Stimulated activated CD4-positive, alpha-beta T cell treated with anti-CD3 and anti-CD28 coated beads, Interleukin-4, amount 100 ng/mL, for 48 hours (primary cell): Measurements from ENCODE around the gene SLC9A4.

Experiments used
- DNase-seq, 2 donors: peaks; one replicate each; pipeline ENCODE4 v3.0.0-alpha.2; 2020; ENCODE audit warnings: low read depth in 2 of 2

The SLC9A4 gene

DNA sequence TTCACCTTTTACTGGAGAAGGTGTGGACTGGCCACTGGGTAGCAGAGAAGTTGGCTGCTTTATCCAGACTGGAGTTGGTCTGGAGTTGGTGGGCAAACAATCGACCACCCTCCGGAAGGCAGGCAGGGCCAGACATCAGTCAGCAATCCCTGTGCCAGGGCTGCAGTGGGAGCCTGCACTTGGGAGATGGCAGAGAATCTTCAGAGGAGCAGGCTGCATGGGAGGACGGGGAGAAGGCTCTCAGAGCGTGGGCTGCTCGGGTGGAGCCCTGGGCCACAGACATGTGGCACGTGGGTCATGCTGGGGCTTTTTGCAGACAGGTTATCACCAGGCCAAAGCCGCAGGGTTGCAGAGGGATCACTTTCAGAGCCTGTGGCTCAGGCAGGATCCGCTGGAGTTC lies 29.6 kb downstream of the SLC9A4 start:
- no peak for DNase-seq

DNA sequence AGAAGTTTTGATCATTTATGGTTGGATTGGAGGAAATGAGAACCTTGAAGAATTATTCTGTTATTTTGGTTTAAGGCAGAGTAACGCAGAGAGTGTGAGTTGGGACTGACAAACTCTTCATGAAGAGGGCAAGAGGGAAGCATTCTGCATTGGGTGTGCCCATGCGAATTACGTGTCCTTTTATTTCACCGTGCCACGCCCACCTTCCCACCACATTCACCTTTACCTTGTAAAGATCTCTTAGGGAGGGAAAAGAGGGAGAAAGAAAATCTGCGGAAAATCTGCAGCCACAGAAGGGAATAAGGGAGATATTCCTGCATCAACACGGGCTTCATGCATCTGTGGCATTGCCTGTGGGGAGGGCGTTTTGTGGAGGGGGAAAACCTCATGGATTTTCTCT lies 31.8 kb downstream of the SLC9A4 start:
- DNase-seq = no peak

DNA sequence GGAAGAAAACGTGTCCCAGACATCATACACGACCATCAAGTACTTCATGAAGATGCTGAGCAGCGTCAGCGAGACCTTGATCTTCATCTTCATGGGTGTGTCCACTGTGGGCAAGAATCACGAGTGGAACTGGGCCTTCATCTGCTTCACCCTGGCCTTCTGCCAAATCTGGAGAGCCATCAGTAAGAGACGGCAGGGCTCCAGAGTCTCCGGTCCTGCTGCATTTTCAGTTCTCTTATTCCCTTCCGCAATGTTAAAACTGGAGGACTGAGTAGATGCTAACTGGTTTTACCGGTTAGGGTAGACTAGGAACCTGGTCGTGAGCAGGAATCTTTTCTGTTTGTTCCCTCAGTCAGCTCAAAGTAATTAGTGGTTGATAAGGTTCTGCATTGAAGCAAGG lies 32.3 kb downstream of the SLC9A4 start:
- DNase-seq = no peak

DNA sequence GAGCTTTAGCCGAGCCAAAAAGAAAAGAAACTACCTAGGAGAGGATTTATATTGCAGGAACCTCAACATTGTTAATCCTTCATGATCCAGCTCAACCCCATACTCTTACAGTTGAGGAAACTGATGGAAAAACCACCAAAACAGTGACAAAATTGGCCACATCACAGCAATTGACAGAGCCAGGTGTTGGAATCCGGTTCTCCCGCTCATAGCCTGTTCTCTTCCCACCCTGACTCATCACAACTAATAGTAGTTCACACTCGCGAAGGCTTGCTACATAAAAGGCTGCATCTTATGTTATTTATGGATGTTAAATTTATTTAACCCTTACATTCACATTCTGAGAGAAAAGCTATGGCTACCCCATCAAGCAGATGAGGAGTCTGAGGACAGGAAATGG lies 33.7 kb downstream of the SLC9A4 start:
- DNase-seq = no peak

DNA sequence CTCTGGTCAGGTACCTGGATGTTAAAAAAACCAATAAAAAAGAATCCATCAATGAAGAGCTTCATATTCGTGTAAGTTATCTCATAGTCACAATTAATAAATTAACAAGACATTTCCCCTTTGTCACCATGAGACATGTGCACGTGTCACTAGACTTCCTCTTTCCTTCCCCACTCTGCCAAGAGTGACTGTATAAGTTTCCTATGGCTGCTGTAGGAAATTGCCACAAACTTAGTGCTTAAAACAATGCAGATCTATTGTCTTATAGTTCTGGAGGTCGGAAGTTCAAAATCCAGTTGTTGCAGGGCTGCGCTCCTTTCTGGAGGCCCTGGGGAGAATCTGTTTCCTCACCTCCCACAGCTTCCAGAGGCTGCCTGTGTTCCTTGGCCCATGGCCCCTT lies 35.8 kb downstream of the SLC9A4 start:
- no peak for DNase-seq

DNA sequence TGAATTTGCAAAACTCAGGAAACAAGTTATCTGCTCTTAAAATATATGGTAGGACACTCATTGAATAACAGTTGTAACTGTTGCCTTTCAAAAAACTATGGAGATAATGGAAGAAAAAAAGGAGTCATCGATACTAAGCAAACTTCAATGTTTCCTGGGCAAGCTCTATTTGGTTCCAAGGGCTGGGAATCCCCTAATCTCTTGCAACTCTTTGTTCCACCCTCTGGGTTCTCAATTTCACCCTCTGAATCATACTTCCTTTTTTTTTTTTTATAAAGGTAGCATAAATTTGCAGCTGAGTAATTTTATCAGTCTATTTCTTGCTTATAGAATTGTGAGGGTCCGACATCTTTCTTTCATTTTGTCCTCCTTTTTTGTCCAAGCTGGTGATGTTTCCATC lies 36.7 kb downstream of the SLC9A4 start:
- no peak for DNase-seq

DNA sequence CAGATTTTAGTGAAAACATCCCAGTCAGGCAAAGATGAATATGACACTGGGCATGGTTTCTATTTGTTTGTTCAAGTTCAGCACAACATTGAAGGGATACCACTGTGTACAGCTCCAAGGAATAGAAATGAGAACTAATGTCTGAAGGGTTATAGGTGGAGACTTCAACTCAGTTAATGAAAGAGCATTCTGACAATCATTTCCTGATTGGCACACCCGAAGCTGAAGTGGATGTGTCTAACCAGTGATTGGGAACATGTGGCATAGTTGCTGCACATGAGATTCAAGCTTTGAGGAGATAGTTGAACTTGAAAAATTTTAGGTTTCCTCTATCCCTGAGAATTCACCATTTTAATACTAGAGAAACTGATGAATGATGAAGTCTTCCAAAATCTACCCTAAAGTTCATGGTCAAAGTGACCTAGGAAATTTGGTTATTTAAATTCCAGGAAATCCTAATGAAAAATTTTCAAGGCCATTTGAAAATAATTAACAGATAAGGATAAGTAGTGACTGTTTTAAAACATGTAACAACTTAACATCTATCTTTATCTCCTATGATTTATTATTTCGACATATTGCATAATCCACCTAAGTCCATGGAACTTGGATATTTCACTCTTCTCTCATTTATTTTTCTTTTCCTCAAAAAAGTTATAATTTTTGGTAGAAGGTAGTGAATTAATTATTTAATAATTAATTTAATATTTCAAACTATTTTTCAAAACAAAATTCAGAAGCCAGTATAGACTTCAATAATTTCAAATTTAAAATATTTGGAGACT lies 38.0 kb downstream of the SLC9A4 start:
- no peak for DNase-seq

DNA sequence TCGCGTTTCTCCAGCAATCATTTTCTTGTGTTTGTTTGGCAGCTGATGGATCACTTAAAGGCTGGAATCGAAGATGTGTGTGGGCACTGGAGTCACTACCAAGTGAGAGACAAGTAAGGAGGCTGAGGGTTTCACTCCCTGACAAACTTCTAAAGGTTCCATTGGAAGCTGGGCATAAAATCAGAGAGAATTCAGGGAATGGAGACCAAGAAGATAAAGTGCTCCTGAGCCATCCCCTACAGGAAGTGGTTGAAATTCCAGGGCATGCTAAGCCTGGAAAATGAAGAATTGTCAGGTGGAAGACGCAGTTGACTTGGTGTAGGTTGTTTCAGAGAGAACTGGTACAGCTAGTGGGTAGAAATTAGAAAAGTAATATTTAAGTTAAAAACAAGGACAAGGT lies 39.1 kb downstream of the SLC9A4 start:
- no peak for DNase-seq

DNA sequence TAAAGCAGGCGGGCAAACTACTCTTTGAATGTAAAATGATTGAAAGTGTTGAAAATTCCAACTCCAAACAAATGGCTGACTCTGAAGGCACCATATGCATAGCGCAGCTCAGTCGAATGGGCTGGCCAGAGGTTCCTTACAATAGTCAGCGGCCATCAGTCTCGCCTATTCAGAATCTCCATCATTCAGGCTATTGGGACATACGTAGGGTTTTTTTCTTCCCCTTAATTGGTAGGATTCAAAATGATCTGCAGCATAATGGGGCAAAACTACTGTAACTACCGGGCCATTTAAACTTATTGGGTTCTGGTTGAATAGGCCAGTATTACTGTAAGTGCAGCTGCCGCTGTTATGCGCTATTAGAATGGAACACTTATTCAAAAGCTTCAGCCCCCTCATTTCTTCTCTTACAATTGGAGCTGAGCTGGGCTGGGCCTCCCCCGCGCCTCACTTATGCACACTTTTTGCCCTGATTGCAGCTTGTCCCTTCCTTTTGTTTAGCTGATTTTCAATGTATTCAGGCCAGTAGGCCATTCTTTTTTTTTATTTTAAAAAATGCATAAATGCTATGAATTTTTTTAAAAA lies 40.4 kb downstream of the SLC9A4 start:
- no peak for DNase-seq

DNA sequence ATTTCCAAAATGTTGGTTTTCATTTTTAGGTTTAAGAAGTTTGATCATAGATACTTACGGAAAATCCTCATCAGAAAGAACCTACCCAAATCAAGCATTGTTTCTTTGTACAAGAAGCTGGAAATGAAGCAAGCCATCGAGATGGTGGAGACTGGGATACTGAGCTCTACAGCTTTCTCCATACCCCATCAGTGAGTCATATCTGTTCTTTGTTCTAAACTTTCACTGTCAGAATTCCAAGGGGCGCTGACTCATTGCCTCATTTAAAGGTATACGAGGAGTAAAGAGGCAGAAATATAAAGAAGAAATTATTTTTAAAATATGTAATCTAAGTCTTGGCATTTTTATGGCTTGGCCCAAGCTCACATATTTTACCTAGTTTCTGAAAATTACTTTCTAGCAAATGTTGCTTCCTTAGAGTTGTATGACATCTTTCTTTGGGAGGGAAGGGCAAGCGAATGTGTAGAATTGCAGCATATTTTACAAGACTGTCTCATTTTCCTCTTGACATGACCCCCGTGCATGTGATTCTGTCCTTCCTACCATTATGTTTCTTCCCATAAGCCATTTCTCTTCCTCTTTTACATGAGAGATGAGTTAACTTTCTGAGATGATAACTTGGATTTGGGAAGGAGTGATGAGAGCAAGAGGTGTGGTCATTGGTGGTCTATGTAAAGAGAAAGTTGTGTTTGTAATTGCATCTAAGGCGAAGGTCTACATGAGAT lies 41.2 kb downstream of the SLC9A4 start:
- no peak for DNase-seq

DNA sequence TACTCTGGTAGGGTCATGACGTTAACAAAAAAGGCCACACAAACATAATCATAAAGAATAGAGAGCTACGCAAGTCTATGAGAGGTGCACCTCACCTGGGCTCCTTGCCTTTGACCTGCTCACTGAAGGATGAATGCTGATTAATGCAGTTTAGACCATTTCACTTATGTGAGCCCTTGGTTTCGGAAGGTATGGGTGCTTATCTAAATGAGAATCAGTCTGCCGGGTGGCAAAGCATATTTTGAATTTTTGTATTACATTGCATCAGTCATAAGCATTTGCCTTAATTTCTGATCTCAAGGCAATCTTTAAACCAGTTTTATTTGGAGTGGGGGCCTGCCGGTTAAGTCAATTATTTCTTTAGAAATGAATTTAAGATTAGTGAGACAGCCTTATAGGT lies 42.8 kb downstream of the SLC9A4 start:
- DNase-seq = no peak

DNA sequence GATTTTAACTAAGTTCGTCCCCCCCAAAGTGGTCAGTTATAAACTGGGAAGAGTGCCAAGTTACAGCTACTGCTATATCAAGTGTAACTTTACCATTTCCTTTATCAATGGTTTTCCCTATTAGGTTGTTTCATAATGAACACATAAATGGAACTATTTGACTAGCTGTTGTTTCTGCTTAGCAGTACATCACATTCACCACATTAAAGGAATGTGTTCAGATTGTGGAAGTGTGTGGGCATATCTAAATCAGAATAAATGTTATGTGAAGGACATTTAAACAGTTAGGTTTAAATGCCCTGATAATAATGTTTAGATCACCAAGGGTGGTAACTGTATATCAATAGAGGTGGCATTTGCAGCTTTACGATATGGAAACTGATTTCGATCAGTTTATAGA lies 45.1 kb downstream of the SLC9A4 start:
- no peak for DNase-seq

DNA sequence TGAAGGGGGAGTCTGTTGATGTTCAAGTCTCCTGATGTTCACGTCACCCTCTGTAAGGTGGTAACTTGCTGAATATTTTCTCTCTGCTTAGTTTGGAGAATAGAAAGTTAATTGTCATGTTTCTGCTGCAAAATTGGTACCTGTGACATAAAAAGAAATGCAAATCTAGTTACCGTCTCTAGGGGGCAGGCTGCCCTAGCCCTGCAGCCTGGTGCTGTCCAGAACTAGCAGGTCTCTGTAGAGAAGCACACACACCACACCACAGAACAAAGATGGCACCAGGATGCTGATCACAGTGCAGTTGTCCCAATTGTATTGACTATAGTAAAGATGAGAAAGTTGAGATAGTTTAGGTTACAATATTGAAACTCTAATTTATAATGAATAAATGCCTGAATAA lies 47.0 kb downstream of the SLC9A4 start:
- DNase-seq = no peak

DNA sequence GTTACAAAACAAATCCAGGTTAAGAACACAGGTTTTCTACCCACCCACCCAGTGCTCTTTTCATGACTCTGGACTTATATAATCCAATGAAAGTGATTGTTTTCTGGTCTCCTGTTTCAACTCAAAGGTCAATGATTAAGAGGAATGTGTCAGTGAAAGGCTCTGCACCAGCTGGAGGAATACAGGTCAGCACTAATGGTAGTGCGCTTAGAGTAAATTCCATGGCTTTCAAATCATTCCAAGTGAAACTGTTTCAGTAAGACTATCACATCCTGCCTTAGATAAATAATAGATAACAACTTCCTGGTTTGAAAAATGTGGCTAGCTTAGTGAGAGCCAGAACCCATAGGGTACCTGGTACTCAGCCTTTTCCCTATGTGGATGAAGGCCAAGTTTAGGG lies 47.8 kb downstream of the SLC9A4 start:
- no peak for DNase-seq

DNA sequence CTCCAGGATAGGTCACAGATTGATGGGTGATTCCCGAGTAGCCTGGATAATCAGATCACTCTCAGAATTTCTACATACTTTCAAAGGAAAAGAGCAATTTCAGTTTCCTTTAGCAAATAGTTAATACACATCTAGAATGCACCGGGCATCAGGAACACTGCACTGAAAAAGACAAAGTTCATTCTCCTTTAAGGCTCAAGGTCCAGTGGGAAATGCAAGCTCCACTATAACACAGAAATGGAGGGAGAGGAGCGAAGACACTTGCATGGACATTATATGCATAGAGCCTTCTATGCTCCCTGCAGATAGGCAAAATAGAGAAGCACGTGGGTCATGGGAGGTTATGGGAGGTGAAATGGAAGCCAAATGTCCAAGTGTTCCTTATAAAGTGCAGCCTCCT lies 49.1 kb downstream of the SLC9A4 start:
- DNase-seq = no peak

DNA sequence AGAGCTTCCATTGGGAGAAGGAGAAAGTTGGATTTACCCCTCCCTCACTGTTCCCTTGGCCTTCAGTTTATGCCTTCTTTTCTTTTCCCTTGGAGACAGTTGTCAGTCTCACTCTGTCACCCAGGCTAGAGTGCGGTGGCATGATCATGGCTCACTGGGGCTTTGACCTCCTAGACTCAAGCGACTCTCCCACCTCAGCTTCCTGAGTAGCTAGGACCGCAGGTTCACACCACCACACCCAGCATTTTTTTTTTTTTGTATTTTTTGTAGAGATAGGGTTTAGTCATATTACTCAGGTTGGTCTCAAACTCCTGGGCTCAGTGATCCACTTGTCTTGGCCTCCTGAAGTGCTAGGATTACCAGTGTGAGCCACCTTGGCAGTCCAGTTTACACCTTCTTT lies 49.9 kb downstream of the SLC9A4 start:
- no peak for DNase-seq

DNA sequence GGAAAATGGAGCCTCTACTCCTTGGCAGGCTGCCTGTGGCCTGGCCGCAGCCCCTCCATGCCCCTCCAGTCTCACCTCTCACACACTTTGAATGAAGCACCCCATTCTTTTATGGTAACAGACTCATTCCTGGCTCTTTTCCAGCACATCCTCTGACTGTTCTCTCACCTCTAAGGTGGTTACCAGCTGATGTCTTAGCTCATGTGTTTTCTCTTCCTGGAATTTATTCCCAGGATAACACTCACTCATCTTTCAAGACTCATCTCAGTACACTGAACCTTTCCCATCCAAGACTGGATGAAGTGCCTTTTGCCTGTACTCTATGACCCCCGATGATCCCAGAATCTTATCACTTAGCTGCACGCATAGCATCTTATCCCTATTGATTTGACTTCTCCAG lies 50.6 kb downstream of the SLC9A4 start:
- no peak for DNase-seq

DNA sequence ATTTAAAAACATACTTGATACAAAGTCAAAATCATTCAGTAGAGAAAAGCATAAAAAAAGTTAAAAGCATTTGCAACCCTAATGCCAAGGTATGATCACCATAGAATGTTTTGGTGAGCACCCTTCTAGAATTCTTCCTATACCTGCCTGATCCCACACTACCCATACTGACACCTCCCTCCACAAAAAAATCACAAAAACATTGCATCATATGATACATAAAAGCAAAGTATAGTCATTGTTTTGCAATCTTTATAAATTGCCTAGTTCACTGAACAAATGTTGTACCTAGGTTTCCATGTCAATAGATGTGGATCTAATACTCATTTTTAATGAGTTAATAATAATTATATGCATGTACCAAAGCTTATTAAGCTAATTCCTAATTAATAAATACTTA lies 54.1 kb downstream of the SLC9A4 start:
- DNase-seq = no peak

DNA sequence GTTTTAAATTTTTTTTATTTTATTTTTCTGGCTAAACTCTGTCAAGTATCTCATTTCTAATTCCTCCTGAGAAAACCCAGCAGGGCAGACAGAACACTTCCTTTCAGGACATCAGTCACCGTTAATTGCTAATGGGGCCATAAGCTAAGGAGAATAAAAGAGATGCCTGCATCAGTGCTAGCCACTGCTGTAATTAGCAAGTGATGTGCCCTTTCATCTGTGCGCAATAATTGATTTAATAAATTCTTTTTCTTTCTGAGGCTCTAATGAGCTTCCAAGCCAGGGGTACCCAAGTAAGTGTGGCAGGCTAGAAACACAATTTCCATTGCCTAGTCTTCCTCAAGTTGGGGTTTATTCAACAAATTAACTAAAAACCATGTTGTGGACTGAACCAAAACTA lies 65.5 kb downstream of the SLC9A4 start:
- DNase-seq = no peak

DNA sequence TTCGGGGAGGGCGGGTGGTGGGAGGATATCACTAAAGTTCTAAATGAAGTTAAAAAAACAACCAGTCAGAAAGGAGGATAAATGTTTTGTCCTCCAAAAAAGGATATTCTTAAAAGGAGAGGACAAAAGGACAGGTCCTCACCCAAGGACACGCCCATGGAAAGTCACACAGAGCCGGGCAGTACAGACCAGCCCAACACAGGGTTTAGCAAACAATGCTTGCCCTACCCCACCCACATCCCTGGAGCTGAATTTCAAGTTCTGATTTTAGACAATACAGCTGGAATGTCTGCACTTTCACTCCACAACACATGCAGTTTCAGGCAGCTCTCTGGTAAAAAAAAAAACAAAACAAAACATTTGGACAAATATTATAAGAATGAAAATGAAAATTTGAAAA lies 67.9 kb downstream of the SLC9A4 start:
- DNase-seq = no peak

DNA sequence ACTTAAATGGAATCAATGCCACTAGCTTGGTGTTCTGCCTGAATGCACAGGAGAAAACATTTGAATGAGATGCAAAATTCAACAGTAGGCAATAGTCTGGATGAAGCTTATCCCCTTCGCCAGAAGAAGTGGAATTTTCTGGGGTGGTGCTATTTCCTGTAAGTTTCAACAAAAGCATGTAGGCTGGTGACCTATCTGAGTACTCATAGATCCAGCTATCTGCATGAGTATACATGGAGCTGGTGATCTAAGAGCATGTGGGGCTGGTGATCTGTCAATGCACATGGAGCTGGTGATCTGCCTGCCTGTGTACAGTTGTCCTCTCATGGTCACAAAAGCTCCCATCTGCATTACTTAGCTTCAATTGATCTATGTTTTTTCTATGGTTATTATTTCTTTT lies 71.2 kb downstream of the SLC9A4 start:
- DNase-seq = no peak

DNA sequence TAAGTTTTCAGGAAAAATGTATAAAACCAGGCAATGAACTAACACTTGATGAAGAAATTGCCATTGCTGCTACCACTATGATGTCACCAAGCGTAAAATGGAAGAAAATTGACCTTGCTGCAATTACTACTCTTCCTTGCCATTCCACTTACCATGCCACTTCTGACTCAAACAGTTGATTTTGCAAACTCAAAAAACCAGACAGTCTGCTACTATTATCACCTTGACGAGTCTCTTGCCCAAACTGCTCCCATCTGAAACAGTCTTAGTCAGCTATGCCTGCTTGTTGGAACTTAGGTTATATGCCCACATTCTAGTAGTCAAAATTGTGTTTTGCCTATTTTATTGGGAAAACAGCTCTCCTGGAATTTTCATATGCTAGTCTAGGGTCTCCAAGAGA lies 74.4 kb downstream of the SLC9A4 start:
- DNase-seq = no peak

DNA sequence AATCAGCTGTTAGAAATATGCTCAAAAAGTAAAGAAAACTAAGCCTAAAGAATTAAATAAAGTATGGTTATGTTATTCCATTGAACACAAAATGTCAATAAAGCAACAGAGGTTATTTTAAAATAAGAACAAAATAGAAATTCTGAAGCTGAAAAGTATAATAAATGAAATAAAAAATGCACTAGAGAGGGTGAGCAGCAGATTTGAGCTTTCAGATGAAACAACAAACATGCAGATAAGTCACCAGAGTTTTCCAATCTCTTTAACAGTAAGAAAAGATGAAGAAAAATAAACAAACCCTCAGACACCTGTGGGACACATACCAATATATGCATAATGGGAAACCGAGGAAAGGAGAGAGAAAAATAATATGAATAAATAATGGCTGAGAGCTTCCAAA lies 76.0 kb downstream of the SLC9A4 start:
- no peak for DNase-seq
